ENCODE results near the gene CELSR2.

Gene CELSR2

GRCh38 chr1:109251277-109252166 lies 2.2 kb downstream of the CELSR2 start:
- no peak for TF ChIP-seq CTCF (IDR thresholded peaks at IDR 0.05; ENCODE audit: low read depth, low read length)
- no peak for DNase-seq (ENCODE audit: low read depth in 2 of 2)
- no peak overlapping the region for H3K4me3 ChIP-seq (replicated peaks in 1 of 2; ENCODE audit: low read depth in 2 of 2, low read length in 2 of 2)

DNA sequence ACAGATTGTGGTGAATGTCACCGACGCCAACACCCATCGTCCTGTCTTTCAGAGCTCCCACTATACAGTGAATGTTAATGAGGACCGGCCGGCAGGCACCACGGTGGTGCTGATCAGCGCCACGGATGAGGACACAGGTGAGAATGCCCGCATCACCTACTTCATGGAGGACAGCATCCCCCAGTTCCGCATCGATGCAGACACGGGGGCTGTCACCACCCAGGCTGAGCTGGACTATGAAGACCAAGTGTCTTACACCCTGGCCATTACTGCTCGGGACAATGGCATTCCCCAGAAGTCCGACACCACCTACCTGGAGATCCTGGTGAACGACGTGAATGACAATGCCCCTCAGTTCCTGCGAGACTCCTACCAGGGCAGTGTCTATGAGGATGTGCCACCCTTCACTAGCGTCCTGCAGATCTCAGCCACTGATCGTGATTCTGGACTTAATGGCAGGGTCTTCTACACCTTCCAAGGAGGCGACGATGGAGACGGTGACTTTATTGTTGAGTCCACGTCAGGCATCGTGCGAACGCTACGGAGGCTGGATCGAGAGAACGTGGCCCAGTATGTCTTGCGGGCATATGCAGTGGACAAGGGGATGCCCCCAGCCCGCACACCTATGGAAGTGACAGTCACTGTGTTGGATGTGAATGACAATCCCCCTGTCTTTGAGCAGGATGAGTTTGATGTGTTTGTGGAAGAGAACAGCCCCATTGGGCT lies 3.0 kb downstream of the CELSR2 start:
- H3K4me3 ChIP-seq (replicated peaks in 1 of 2; ENCODE audit: low read depth in 2 of 2, low read length in 2 of 2), result no peak overlapping the region
- DNase-seq (ENCODE audit: low read depth in 2 of 2), result no peak
- no peak for TF ChIP-seq CTCF (IDR thresholded peaks at IDR 0.05; ENCODE audit: low read depth, low read length)

- peak in 1 of 2 donors; percentile 52 for DNase-seq (ENCODE audit: low read depth in 2 of 2)
- no peak overlapping the region for H3K4me3 ChIP-seq (replicated peaks in 1 of 2; ENCODE audit: low read depth in 2 of 2, low read length in 2 of 2)
- TF ChIP-seq CTCF (IDR thresholded peaks at IDR 0.05; ENCODE audit: low read depth, low read length), result no peak
Measured at GRCh38 chr1:109252893-109253802, 3.8 kb downstream of the CELSR2 start.

GRCh38 chr1:109253803-109254620 lies 4.7 kb downstream of the CELSR2 start:
- no peak overlapping the region for H3K4me3 ChIP-seq (replicated peaks in 1 of 2; ENCODE audit: low read depth in 2 of 2, low read length in 2 of 2)
- TF ChIP-seq CTCF (IDR thresholded peaks at IDR 0.05; ENCODE audit: low read depth, low read length), result no peak
- peak in 1 of 2 donors; percentile 38 for DNase-seq (ENCODE audit: low read depth in 2 of 2)

- DNase-seq (ENCODE audit: low read depth in 2 of 2), result no peak
- H3K4me3 ChIP-seq (replicated peaks in 1 of 2; ENCODE audit: low read depth in 2 of 2, low read length in 2 of 2), result no peak overlapping the region
- no peak for TF ChIP-seq CTCF (IDR thresholded peaks at IDR 0.05; ENCODE audit: low read depth, low read length)
Measured at GRCh38 chr1:109254621-109255096, 5.3 kb downstream of the CELSR2 start.

Data from cardiac fibroblast (primary cell).